ENCODE results near the gene CMC1.

DNA sequence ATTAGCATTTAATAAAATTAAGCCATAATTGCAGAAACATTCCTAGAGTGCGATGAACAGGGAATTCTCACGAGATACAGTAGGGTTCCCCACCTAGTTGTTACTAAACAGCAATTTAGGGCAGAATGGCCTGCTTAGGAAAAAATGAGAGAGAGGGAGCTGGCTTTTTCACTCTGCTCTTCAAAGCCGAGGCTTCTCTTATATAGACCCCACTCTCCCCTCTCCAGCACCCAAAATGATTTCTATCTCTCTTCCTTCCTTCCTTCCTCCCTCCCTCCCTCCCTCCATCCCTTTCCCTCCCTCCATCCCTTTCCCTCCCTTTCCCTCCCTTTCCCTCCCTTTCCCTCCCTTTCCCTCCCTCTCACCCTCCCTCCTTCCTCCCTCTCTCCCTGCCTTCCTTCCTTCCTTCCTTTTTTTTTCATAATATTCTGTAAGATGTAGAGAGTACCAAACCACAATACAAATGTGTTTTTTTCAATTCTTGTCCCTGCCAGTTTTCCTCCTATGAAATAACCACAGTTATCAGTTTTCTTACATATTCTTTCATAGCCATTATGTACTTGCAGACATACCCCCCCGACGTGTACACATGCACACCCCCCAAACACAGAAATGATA lies 59.0 kb downstream of the CMC1 start:
- TF ChIP-seq POLR2A (IDR thresholded peaks at IDR 0.05) (no peak), POLR2AphosphoS5 (IDR thresholded peaks at IDR 0.05; ENCODE audit: insufficient read depth in 1 of 2, low read depth in 1 of 2) (no peak)
- TF ChIP-seq, protein P1, sequence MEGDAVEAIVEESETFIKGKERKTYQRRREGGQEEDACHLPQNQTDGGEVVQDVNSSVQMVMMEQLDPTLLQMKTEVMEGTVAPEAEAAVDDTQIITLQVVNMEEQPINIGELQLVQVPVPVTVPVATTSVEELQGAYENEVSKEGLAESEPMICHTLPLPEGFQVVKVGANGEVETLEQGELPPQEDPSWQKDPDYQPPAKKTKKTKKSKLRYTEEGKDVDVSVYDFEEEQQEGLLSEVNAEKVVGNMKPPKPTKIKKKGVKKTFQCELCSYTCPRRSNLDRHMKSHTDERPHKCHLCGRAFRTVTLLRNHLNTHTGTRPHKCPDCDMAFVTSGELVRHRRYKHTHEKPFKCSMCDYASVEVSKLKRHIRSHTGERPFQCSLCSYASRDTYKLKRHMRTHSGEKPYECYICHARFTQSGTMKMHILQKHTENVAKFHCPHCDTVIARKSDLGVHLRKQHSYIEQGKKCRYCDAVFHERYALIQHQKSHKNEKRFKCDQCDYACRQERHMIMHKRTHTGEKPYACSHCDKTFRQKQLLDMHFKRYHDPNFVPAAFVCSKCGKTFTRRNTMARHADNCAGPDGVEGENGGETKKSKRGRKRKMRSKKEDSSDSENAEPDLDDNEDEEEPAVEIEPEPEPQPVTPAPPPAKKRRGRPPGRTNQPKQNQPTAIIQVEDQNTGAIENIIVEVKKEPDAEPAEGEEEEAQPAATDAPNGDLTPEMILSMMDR (IDR thresholded peaks at IDR 0.05) = no peak

All from vagina (tissue), 2 donors.